Panc1 (cell line): ENCODE data around the gene RNASE2.

Experiments
- TF ChIP-seq, protein P1 (sequence below): fragments of 450-650 bp; IDR thresholded peaks from 2 replicates; pipeline ENCODE4 v1.5.1; 2017; ENCODE audit warnings: mild to moderate bottlenecking
- TF ChIP-seq, protein P2 (sequence below), 2 experiments: IDR thresholded peaks; 2 replicates each; pipeline ENCODE4 v1.6.1; 2011 to 2012; ENCODE audit warnings: low read depth in 2 of 2, control low read depth in 1 of 2, low read length in 1 of 2, mild to moderate bottlenecking in 1 of 2, moderate library complexity in 1 of 2; ENCODE audit not compliant: insufficient read depth in 1 of 2

DNA sequence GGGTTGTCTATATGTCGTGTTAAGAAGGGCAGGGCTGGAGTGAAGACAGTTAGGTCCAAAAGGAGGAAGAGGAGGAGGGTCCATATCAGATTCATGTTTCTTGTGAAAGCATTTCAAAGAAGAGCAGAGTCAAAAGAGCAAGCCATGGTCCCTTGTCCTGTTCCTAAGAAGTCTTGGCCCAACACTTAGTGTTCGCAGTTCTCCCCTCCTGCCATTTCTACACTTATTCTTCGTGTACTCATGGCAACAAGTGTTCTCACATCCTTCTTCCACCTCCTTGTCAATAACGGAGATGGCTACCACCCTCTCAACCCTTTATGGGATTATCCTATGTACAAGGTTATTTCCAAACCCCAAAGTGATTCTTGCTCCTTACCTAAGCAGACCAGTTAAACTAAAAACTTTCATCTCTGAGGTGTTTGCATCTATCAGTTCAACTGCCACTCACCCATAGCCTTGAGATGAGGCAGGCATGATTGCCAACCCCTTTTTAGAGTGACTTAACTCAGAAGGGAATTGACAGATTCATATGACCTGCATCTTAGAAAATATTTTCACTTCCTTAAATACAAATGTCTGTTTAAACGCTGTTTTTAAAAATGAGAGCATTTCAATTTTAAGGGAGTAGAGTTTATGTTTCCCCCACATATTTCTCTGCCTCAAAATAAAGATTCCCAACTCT, 19.8 kb upstream of the RNASE2 start:
- TF ChIP-seq, protein P1, sequence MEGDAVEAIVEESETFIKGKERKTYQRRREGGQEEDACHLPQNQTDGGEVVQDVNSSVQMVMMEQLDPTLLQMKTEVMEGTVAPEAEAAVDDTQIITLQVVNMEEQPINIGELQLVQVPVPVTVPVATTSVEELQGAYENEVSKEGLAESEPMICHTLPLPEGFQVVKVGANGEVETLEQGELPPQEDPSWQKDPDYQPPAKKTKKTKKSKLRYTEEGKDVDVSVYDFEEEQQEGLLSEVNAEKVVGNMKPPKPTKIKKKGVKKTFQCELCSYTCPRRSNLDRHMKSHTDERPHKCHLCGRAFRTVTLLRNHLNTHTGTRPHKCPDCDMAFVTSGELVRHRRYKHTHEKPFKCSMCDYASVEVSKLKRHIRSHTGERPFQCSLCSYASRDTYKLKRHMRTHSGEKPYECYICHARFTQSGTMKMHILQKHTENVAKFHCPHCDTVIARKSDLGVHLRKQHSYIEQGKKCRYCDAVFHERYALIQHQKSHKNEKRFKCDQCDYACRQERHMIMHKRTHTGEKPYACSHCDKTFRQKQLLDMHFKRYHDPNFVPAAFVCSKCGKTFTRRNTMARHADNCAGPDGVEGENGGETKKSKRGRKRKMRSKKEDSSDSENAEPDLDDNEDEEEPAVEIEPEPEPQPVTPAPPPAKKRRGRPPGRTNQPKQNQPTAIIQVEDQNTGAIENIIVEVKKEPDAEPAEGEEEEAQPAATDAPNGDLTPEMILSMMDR = no peak
- TF ChIP-seq, protein P2, sequence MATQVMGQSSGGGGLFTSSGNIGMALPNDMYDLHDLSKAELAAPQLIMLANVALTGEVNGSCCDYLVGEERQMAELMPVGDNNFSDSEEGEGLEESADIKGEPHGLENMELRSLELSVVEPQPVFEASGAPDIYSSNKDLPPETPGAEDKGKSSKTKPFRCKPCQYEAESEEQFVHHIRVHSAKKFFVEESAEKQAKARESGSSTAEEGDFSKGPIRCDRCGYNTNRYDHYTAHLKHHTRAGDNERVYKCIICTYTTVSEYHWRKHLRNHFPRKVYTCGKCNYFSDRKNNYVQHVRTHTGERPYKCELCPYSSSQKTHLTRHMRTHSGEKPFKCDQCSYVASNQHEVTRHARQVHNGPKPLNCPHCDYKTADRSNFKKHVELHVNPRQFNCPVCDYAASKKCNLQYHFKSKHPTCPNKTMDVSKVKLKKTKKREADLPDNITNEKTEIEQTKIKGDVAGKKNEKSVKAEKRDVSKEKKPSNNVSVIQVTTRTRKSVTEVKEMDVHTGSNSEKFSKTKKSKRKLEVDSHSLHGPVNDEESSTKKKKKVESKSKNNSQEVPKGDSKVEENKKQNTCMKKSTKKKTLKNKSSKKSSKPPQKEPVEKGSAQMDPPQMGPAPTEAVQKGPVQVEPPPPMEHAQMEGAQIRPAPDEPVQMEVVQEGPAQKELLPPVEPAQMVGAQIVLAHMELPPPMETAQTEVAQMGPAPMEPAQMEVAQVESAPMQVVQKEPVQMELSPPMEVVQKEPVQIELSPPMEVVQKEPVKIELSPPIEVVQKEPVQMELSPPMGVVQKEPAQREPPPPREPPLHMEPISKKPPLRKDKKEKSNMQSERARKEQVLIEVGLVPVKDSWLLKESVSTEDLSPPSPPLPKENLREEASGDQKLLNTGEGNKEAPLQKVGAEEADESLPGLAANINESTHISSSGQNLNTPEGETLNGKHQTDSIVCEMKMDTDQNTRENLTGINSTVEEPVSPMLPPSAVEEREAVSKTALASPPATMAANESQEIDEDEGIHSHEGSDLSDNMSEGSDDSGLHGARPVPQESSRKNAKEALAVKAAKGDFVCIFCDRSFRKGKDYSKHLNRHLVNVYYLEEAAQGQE (IDR thresholded peaks at IDR 0.05; ENCODE audit: insufficient read depth in 1 of 2, low read depth in 2 of 2, low read length in 1 of 2) = no peak
